Ovary (tissue), 3 donors: Measurements from ENCODE around the gene TSSK6.

Experiments used
- CTCF ChIP-seq, 3 donors: fragments of 450-650 bp in 2 of 3; fragments of 200-600 bp in 1 of 3; IDR thresholded peaks; one replicate each; pipeline versions ENCODE4 v1.5.1 to v1.8.0; 2016 to 2022; ENCODE audit warnings: antibody characterized with exemption in 3 of 3, mild to moderate bottlenecking in 1 of 3
- POLR2A ChIP-seq: fragments of 450-650 bp; IDR thresholded peaks from one replicate; pipeline ENCODE4 v1.6.1; 2017; ENCODE audit warnings: antibody characterized with exemption, mild to moderate bottlenecking, moderate library complexity
- donor health status: DM: no; HTN: no; CAD: no.

- TF ChIP-seq CTCF (IDR thresholded peaks at IDR 0.05) (no peak), POLR2A (no peak)
Measured at GRCh38 chr19:19502808-19503602, 12.3 kb downstream of the TSSK6 start.
